Natural killer cell treated with Interleukin-12 subunit alpha and Interleukin-12 subunit beta and Interleukin-15 and Interleukin-18, amount 100 ng/mL, for 72 hours (primary cell): ENCODE data around the gene LRRN2. TPM values are rescaled to one million over a fixed set of nuclear protein-coding genes. Genes with fewer than 3 reads are reported as not detected.
"Not testable (repeated sequence)": the region's sequence is repeated elsewhere in the genome, so short reads cannot be mapped to it uniquely, and the experiment has no call there.

Source experiments
- ATAC-seq, 2 donors: fragments of 150-1000 bp; cut with Tn5 transposase in 1 of 2; sonication (Bioruptor Pico), chemical (Tn5 transposase) in 1 of 2; 2 replicates each; pipeline ENCODE4 v1.10.0; 2021
- DNase-seq: peaks from one replicate; pipeline ENCODE4 v3.0.0; 2022; ENCODE audit warnings: low spot score
- H3K27ac Mint-ChIP-seq, 2 donors: 1 replicate in 1 of 2; 2 replicates in 1 of 2; pipeline ENCODE4 v1.8.0; 2022; ENCODE audit warnings: mixed read lengths in 2 of 2, mild to moderate bottlenecking in 1 of 2, moderate library complexity in 1 of 2
- H3K27me3 Mint-ChIP-seq, 2 donors: 1 replicate in 1 of 2; 2 replicates in 1 of 2; pipeline ENCODE4 v1.8.0; 2022; ENCODE audit warnings: mixed read lengths in 2 of 2
- H3K36me3 Mint-ChIP-seq: one replicate; pipeline ENCODE4 v1.8.0; 2022; ENCODE audit warnings: mixed read lengths
- H3K4me1 Mint-ChIP-seq, 2 donors: 1 replicate in 1 of 2; 2 replicates in 1 of 2; pipeline ENCODE4 v1.8.0; 2022; ENCODE audit warnings: low read depth in 2 of 2, mixed read lengths in 2 of 2, mild to moderate bottlenecking in 1 of 2
- H3K4me3 Mint-ChIP-seq: one replicate; pipeline ENCODE4 v1.8.0; 2022; ENCODE audit warnings: mixed read lengths
- H3K9me3 Mint-ChIP-seq: 2 replicates; pipeline ENCODE4 v1.8.0; 2022; ENCODE audit warnings: mixed read lengths
- total RNA-seq, 2 donors: library from RNA; stranded (reverse); gene quantifications; one replicate each; pipeline ENCODE4 v1.2.3, GENCODE V29; 2022

LRRN2 gene
- total RNA-seq, result not detected

- Mint-ChIP-seq H3K27ac (no peak within 1 kb of the TSS), H3K27me3 (peaks cover 26 to 37% of the 10 kb centered on the region in 2 donors), H3K36me3 (no peaks in the 10 kb centered on the region), H3K4me1 (peaks cover 0 to 4% of the 10 kb centered on the region in 2 donors), H3K4me3 (peak within 1 kb of the TSS; percentile 39), H3K9me3 (no peaks in the 10 kb centered on the region)
- DNase-seq (no peak), ATAC-seq (peak in 1 of 2 donors; percentile 25)
These were observed at the start of gene LRRN2 for GRCh38 chr1:204685236-204686006. Gene LRRN2, minus strand, starts transcription at chr1:204685738. Its CDS starts 65,746 bp downstream, at chr1:204619992.

DNA sequence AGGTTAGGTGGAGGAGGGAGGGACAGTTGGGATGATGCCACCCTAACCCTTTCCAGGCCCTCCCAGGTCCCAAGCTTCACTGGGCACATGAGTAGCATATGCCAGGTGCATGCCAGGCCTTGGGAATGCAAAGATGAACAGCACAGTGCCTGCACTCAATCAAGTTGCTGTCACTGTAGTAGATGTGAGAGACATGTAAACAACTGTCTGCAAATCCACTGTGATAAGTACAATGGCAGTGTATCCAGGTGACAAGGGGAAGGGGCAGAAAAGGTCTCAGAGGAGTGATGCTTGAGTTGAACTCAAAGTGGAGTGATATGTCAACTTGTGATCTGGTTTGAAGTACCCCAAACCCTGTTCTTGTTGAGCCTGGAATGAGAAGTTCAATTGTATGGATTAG lies 49.5 kb upstream of the LRRN2 start:
- H3K4me3 Mint-ChIP-seq, result no peak overlapping the region
- H3K27me3 Mint-ChIP-seq, result peaks cover 29 to 51% of the 10 kb centered on the region in 2 donors
- no peaks in the 10 kb centered on the region for H3K4me1 Mint-ChIP-seq
- no peak for DNase-seq
- peaks cover 13% of the 10 kb centered on the region for H3K36me3 Mint-ChIP-seq
- peaks cover 5% of the 10 kb centered on the region for H3K9me3 Mint-ChIP-seq
- no peak overlapping the region for H3K27ac Mint-ChIP-seq
- ATAC-seq, result peak in 1 of 2 donors; percentile 52

DNA sequence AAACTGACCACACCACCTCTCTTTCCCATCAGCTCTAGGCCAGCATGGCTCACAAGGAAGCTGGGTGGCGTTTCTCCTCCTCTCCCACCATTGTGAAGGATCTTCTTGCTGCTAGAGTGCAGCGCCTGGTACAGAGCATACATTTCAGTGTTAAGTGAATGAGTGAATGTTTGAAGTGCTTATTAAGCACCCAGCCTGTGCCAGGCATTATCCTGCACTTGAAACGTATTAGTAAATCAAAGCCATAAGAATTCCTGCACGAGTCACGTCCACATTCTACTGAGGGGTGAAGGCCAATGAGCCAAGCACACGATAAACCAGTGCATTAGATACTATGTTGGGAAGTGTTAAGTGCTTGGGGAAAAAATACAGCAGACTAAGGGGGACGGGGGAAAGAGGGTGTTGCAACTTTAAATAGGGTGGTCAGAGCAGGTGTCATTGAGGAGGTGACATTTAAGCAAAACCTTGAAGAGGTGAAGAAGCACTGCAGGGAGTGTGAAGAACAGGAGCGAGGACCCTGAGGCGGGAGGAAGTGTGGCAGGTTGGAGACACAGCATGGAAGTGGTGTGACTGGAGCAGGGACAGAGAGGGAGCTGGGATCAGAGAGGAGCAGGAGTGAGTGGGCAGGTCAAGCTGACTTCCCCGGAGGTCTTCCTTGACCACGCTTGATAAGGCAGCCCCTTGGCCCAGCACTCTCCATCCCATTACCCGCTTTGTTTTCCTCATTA lies 48.5 kb upstream of the LRRN2 start:
- Mint-ChIP-seq H3K27me3 (peaks cover 29 to 49% of the 10 kb centered on the region in 2 donors), H3K36me3 (peaks cover 13% of the 10 kb centered on the region), H3K4me1 (no peaks in the 10 kb centered on the region), H3K27ac (no peak overlapping the region), H3K9me3 (peaks cover 5% of the 10 kb centered on the region), H3K4me3 (no peak overlapping the region)
- DNase-seq, result no peak
- ATAC-seq, result peak in 1 of 2 donors; percentile 17

DNA sequence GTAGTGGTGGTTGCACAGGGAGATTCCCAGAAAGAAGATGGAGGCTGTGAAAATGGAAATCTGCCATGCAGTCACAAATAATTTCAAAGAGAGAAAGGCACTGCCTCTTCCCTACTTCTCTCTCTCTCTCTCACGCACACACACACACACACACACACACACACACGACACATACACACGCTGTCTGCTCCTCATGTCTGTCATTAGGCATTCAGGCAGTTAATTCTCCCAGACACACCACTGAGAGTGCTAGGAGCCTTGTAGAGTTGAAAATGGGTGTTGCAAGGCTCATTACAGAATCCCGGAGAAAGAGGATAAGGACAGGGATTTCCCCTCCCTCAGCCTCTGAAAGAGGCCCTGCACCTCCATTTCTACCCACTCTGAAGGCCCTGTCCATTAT lies 47.8 kb upstream of the LRRN2 start:
- peaks cover 7% of the 10 kb centered on the region for H3K36me3 Mint-ChIP-seq
- no peak overlapping the region for H3K27ac Mint-ChIP-seq
- no peaks in the 10 kb centered on the region for H3K4me1 Mint-ChIP-seq
- DNase-seq (no peak), ATAC-seq (no peak)
- H3K4me3 Mint-ChIP-seq, result no peak overlapping the region
- H3K27me3 Mint-ChIP-seq, result peaks cover 28 to 48% of the 10 kb centered on the region in 2 donors
- peaks cover 3% of the 10 kb centered on the region for H3K9me3 Mint-ChIP-seq

- H3K4me1 Mint-ChIP-seq, result no peaks in the 10 kb centered on the region
These were observed 46.5 kb upstream of the LRRN2 start for GRCh38 chr1:204731985-204732575.

DNA sequence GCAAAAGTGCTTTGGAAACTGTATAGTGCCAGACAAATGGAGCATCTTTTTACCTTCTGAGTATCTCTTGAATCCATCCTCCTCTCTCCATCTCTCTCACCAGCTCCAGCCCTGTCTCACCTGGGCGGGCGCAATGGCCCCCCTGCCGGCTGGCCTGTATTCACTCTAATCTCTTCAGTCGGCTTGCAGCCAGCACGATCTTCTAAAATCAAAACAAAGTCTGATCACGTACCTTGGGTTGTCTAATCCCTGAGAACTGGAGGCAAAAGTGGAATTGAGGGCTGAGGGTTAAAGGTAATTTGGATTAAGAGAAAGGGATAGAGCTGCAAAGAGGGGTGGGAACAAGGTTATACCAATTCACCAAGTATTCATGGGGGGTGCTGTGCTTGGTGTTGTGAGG lies 46.0 kb upstream of the LRRN2 start:
- DNase-seq (no peak), ATAC-seq (no peak)
- Mint-ChIP-seq H3K36me3 (no peaks in the 10 kb centered on the region), H3K4me3 (no peak overlapping the region), H3K4me1 (no peaks in the 10 kb centered on the region), H3K27ac (no peak overlapping the region), H3K9me3 (no peaks in the 10 kb centered on the region), H3K27me3 (peaks cover 17 to 36% of the 10 kb centered on the region in 2 donors)

More at GRCh38 chr1:204731985-204732575, 46.5 kb upstream of the LRRN2 start:
- Mint-ChIP-seq H3K9me3 (peaks cover 2% of the 10 kb centered on the region), H3K27me3 (peaks cover 20 to 38% of the 10 kb centered on the region in 2 donors), H3K27ac (no peak overlapping the region), H3K36me3 (no peaks in the 10 kb centered on the region), H3K4me3 (no peak overlapping the region)
- DNase-seq (no peak), ATAC-seq (no peak)

DNA sequence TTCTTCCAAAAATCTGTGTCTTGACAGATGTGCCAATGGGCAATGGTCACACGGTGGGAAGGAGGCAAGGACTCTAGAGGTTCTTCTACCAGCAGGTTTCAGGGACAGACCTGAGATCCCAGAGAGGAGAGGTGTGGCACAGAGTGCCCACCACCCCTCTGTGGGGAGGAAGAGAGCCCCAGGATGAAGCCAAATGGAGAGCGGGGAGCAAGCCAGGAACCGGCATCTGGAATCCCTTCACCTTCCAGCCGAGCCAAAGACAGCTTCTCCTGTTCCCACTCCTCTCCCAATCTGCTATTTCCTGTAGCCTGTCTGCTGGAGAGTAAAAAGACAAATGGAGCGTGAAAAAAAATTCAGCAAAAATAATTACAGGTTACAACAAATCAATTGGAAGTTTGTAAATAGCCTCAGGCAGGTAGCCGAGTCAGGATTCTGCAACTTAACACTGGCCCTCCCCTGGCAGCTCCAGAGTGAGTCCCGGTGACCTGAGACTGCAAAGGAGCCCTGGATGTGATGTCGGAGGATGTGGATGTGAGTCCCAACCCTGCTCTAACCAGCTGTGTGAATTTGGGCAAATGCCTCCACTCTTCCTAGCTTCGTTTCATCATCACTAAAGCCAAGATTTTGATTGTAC lies 45.4 kb upstream of the LRRN2 start:
- peaks cover 18 to 39% of the 10 kb centered on the region in 2 donors for H3K27me3 Mint-ChIP-seq
- no peak overlapping the region for H3K27ac Mint-ChIP-seq
- H3K36me3 Mint-ChIP-seq, result no peaks in the 10 kb centered on the region
- no peaks in the 10 kb centered on the region for H3K4me1 Mint-ChIP-seq
- DNase-seq, result no peak
- no peaks in the 10 kb centered on the region for H3K9me3 Mint-ChIP-seq
- no peak overlapping the region for H3K4me3 Mint-ChIP-seq
- no peak for ATAC-seq

DNA sequence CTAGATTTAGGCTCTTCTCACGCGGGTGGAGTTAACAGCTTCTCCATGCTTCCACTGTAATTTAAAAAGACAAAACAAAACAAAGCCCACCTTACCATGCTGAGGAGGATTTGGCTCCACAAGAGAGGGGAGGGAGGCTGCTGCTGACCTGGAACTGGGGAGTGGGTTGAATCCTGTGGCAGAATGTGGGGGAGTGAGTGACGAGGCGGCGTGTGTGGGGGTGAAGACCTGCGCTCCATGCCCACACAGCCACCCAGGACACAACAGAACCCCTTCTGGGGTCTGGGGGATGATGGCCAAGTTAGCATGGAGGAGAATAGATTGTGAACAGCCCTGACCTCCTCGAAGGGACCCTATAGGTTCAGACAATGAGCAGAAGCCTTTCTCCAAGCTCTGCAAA lies 44.0 kb upstream of the LRRN2 start:
- no peak for ATAC-seq

DNA sequence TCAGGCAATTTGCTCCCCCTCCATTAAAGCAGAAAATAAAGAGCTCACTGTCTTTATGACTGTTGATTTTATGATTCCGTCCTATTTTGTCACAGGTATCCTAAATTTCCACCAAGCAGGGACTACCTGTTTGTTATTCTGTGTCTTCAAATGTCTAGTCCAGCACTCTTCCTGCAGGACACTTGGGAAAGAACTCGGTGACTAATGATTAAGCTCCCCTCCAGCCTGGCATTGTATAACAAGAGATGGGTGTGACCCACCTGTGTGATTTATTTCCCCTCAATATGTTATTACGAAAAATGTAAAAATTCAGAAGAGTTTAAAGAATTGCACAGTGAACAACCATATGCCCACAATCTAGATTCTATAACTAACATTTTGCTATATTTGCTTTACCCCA lies 42.9 kb upstream of the LRRN2 start:
- DNase-seq (no peak), ATAC-seq (no peak)
- H3K4me1 Mint-ChIP-seq, result no peaks in the 10 kb centered on the region
- no peaks in the 10 kb centered on the region for H3K9me3 Mint-ChIP-seq
- no peaks in the 10 kb centered on the region for H3K36me3 Mint-ChIP-seq
- no peak overlapping the region for H3K4me3 Mint-ChIP-seq
- no peak overlapping the region for H3K27ac Mint-ChIP-seq
- peaks cover 14 to 30% of the 10 kb centered on the region in 2 donors for H3K27me3 Mint-ChIP-seq

More for the DNA sequence above, 44.0 kb upstream of the LRRN2 start:
- no peak overlapping the region for H3K27ac Mint-ChIP-seq
- H3K27me3 Mint-ChIP-seq, result peaks cover 18 to 39% of the 10 kb centered on the region in 2 donors
- DNase-seq, result no peak
- no peaks in the 10 kb centered on the region for H3K4me1 Mint-ChIP-seq
- no peaks in the 10 kb centered on the region for H3K9me3 Mint-ChIP-seq
- H3K4me3 Mint-ChIP-seq, result no peak overlapping the region
- no peaks in the 10 kb centered on the region for H3K36me3 Mint-ChIP-seq

DNA sequence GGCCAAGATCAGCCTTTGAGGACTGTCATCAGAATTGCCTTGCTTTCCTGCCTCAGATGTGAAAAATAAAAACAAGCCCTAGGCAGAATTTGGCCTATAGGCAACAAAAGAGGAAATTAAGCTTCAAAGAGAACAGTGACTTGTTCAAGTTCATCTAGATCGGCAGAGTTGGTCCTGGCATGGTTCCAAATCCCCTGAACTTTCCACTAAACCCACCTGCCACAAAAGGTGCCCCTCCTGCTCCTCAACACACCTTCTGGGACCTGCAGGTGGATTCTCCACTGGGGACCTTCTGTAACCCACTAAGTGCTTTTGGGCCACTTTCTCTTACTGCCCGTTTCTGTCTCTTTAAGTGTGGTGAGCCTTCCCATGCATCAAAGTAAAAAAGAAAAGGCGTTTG lies 42.5 kb upstream of the LRRN2 start:
- DNase-seq (no peak), ATAC-seq (no peak)
- peaks cover 4% of the 10 kb centered on the region in 2 donors for H3K4me1 Mint-ChIP-seq
- peaks cover 14 to 29% of the 10 kb centered on the region in 2 donors for H3K27me3 Mint-ChIP-seq
- no peaks in the 10 kb centered on the region for H3K36me3 Mint-ChIP-seq
- no peak overlapping the region for H3K4me3 Mint-ChIP-seq
- no peak overlapping the region for H3K27ac Mint-ChIP-seq
- H3K9me3 Mint-ChIP-seq, result no peaks in the 10 kb centered on the region

DNA sequence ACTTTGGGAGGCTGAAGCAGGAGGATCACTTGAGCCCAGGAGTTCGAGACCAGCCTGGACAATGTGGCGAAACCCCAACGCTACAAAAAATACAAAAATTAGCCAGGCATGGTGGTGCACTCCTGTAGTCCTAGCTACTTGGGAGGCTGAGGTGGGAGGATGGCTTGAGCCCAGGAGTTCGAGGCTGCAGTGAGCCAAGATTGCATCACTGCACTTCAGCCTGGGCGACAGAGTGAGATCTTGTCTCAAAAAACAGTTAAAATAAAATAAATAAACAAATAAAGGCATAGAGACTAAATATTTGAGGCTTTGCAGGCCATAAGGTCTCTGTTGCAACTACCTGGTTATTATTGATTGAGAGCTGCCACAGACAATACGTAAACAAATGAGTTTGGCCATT lies 41.9 kb upstream of the LRRN2 start:
- H3K36me3 Mint-ChIP-seq, H3K4me3 Mint-ChIP-seq, DNase-seq, H3K27ac Mint-ChIP-seq, H3K9me3 Mint-ChIP-seq, ATAC-seq, H3K4me1 Mint-ChIP-seq: not testable (repeated sequence)
- peaks cover 10 to 23% of the 10 kb centered on the region in 2 donors for H3K27me3 Mint-ChIP-seq

DNA sequence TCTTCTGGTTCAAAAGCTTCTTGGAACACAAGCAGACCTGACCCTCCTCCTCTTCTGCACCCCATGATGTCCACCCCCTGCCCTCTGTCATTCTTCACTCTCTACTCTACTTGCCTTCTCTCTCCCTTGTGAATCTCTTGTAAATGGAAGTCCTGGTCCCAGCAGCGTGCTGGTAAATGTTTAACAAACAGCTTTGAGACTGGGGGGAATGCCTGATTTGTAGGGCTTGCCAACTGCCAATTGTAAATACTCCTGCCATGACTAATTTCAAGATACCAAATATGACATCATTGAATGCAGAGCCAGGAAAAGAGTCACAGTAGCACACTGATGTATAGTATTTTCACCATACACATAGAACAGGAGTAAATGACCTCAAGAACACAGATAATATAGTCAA lies 40.9 kb upstream of the LRRN2 start:
- no peaks in the 10 kb centered on the region for H3K9me3 Mint-ChIP-seq
- ATAC-seq (no peak), DNase-seq (no peak)
- no peak overlapping the region for H3K27ac Mint-ChIP-seq
- H3K4me1 Mint-ChIP-seq, result peaks cover 10 to 11% of the 10 kb centered on the region in 2 donors
- no peaks in the 10 kb centered on the region for H3K36me3 Mint-ChIP-seq
- no peak overlapping the region for H3K4me3 Mint-ChIP-seq
- peaks cover 5 to 15% of the 10 kb centered on the region in 2 donors for H3K27me3 Mint-ChIP-seq

- H3K4me3 Mint-ChIP-seq, result no peak overlapping the region
These were observed 40.4 kb upstream of the LRRN2 start for GRCh38 chr1:204725821-204726448.

More at GRCh38 chr1:204725821-204726448, 40.4 kb upstream of the LRRN2 start:
- Mint-ChIP-seq H3K27ac (no peak overlapping the region), H3K27me3 (peaks cover 5 to 15% of the 10 kb centered on the region in 2 donors), H3K9me3 (no peaks in the 10 kb centered on the region), H3K4me1 (peaks cover 10 to 12% of the 10 kb centered on the region in 2 donors), H3K36me3 (no peaks in the 10 kb centered on the region)
- DNase-seq (no peak), ATAC-seq (no peak)
